GM19324 (cell line): ENCODE measurements around the gene RNF217.
"Not testable (repeated sequence)": the region's sequence is repeated elsewhere in the genome, so short reads cannot be mapped to it uniquely, and the experiment has no call there.

Experiments
- ATAC-seq: cut with Tn5 transposase; IDR thresholded peaks from one replicate; pipeline ENCODE4 v1.9.1; 2021; ENCODE audit warnings: mild to moderate bottlenecking, moderate library complexity; ENCODE audit not compliant: unreplicated experiment, low FRiP score

The RNF217 gene

GRCh38 chr6:125013938-125014660 is 51.9 kb downstream of the RNF217 start:
- no peak for ATAC-seq

GRCh38 chr6:125014661-125014957 is 52.4 kb downstream of the RNF217 start:
- no peak for ATAC-seq

DNA sequence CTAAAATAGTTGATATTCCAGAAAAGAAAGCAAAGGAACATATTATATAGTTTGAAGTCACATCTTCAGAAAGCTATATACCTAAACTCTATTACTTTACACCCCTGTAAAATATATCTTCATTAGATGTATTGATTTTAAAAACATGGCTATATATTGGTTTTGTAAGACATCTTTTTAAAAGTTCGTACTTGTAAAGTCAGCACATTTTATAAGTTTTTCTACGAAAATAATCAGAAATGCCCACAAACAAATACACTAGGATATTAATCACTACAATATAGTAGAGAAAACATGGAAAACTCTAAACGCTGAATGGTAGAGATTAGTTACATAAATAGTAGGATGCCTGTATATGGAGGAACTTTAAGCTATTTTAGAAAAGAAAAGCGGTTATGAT is 52.9 kb downstream of the RNF217 start:
- ATAC-seq: no peak

DNA sequence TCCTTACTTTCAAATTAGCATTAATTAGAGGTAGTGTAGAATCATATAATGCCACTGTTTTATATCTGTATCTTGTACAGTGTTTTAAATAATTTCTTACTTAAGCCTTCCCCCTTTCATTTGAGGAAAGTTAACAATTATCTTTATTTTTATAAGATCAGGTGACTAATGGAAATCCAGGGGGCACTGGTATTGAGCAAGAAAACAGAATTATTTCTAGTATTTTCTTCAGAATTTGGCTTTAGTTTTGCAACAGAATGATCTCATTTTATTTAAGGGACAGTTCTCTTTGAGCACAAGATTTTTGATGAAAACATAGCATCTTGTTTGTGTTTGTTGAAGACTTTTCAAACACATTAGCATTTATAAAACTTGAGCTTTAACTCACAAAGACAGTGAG is 55.9 kb downstream of the RNF217 start:
- no peak for ATAC-seq

- ATAC-seq: no peak
Observed at GRCh38 chr6:125019281-125019680, 57.0 kb downstream of the RNF217 start.

- no peak for ATAC-seq
Observed at GRCh38 chr6:125019918-125020317, 57.7 kb downstream of the RNF217 start.

- no peak for ATAC-seq
Observed at GRCh38 chr6:125020385-125020784, 58.1 kb downstream of the RNF217 start.

DNA sequence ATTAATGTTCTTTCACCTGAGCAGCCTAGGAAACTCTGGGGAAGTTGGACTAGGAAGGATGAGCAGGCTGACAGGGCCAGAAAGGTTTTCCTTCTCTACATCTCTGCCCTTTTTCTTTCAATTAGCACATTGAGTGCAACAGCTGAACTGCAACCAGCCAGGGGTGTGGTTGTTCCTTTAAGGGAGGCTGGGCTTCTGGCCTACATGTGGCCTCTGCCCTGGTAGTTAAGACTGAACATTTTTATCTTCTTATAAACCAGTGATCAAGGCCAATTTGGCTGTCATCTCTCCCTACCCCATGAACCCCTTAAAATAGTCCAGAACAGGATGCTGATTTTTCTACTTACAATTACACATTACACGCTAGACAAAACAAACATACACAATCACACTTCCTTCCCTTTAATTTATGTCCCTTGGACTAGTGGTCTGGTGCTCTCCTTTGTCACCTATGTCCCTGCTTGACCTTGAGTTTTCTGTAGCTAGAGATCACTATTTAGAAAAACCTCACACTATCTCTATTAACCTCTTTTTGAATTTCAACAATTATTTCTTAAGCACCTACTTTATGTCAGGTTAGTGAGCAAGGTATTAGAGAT is 60.3 kb downstream of the RNF217 start:
- ATAC-seq: no peak

- ATAC-seq: no peak
Observed at GRCh38 chr6:125025164-125025854, 63.1 kb downstream of the RNF217 start.

DNA sequence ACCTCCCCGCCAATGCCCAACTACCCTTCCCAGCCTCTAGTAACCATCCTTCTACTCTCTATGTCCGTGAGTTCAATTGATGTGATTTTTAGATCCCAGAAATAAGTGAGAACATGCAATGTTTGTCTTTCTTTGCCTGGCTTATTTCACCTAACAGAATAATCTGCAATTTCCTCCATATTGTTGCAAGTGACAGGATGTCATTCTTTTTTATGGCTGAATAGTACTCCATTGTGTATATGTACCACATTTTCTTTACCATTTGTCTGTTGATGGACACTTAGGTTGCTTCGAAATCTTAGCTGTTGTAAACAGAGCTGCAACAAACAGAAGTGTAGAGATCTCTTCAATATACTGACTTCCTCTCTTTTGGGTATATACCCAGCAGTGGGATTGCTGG is 65.0 kb downstream of the RNF217 start:
- ATAC-seq: no peak

GRCh38 chr6:125030969-125031368 is 68.7 kb downstream of the RNF217 start:
- ATAC-seq: no peak

GRCh38 chr6:125031385-125031784 is 69.1 kb downstream of the RNF217 start:
- no peak for ATAC-seq

DNA sequence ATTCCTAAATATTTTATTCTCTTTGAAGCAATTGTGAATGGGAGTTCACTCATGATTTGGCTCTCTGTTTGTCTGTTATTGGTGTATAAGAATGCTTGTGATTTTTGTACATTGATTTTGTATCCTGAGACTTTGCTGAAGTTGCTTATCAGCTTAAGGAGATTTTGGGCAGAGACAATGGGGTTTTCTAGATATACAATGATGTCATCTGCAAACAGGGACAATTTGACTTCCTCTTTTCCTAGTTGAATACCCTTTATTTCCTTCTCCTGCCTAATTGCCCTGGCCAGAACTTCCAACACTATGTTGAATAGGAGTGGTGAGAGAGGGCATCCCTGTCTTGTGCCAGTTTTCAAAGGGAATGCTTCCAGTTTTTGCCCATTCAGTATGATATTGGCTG is 72.7 kb downstream of the RNF217 start:
- ATAC-seq: not testable (repeated sequence)

DNA sequence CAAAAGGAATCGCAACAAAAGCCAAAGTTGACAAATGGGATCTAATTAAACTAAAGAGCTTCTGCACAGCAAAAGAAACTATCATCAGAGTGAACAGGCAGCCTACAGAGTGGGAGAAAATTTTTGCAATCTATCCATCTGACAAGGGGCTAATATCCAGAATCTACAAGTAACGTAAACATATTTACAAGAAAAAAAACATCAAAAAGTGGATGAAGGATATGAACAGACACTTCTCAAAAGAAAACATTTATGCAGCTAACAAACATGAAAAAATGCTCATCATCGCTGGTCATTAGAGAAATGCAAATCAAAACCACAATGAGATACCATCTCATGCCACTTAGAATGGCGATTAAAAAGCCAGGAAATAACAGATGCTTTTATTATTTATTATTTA is 74.2 kb downstream of the RNF217 start:
- not testable (repeated sequence) for ATAC-seq

DNA sequence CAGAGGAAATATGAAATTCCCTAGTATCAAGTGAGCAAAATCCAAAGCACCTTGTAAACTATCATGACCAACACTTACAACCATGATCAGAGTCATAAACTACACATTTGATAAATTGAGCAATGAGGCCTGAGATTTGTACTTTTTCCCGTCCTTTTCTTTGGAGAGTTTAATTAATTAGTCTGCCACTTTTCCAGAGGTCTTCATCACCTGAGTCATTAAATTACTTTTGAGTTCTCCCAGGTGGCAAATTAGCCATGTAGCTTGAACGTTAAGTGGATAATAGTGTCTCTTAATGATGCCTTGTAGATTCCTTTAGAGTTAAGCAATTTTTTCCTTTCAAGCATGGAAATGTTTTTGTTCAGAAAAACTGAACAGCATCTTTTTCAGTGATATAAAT is 75.6 kb downstream of the RNF217 start:
- no peak for ATAC-seq

DNA sequence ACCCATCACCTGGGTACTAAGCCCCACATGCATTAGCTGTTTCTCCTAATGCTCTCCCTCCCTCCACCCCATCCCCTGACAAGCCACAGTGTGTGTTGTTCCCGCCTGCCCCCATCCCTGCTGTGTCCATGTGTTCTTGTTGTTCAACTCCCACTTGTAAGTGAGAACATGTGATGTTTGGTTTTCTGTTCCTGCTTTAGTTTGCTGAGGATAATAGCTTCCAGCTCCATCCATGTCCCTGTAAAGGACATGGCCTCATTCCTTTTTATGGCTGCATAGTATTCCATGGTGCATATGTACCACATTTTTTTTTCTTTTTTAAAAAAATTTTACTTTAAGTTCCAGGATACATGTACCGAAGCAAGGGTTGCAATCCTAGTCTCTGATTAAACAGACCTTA is 76.7 kb downstream of the RNF217 start:
- ATAC-seq: no peak

DNA sequence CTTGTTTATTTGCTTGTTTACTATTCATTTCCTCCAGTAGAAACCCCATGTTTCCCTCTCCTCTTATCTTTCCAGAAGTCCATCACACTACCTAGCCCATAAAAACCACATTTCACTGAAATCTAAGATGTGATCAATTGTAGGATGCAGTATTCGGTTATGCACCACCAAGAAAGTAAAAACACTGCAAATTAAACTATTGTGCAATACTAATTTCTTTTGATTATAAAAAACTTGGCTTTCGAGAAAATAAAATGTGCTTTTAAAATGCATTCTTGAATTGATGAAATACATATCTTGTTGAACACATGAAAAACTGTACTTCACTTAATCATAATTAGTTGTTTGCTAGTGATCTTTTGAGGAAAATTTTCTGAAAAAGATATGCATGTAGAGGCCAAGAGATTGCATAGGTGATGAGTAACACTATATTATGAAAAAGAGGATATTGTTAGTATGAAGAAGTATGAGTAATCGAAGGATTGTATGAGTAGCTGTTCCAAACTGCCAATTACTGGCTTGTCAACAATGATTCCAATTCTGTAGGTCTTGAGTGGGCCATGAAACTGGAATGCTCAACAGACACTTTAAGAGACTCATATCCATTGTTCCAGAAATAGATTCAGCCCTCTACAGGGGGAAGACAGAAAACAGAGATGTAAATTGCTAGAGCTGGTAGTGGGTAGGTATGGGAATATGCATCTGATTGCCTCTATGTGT is 79.7 kb downstream of the RNF217 start:
- no peak for ATAC-seq

- no peak for ATAC-seq
Observed at GRCh38 chr6:125044066-125044465, 81.8 kb downstream of the RNF217 start.

DNA sequence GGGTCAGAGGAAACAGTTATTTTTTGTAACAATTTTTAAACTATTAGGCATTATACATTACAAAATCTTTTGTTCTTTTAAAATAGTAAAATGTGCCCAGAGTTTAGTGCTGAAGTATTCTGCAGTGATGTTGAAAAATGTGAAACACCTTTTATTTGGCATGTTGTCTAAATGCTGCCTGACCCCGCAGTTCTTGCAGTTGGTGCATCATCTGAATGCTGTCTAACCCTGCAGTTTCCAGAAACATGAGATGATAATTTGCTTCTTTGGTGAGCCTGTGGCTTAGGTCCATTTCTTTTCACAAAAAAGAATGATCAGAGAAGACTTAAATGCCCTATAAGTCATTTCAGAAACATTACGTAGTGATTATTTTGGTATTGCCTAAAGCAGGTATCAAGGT is 82.4 kb downstream of the RNF217 start:
- ATAC-seq: no peak

- ATAC-seq: no peak
Observed at GRCh38 chr6:125046107-125046925, 84.1 kb downstream of the RNF217 start.

DNA sequence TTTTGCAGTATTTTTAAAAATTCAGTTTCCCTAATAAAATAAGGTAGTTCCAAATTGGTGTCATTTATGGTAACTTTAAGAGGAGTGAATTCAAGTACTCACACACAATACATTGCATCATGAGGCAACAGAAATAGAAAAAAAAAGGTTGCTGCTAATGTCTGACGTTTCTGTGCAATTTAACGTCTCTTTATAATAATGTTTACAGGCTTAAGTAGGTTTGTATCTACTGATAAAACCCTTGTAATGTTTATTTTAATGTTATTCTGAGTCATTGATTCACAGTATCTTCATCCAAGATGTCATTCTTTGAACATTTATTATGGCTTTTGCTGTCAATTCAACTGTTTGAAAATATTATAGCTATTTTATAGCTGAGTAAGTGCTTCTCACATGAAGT is 86.0 kb downstream of the RNF217 start:
- ATAC-seq: no peak
